NCI-H524 treated with DMSO at 0.1 percent for 48 hours (cell line): ENCODE measurements around the gene INO80E.

Source experiments
- DNase-seq: peaks from one replicate; lab custom pipeline; 2025; lab: John Stamatoyannopoulos, UW

Gene INO80E

GRCh38 chr16:29975811-29976511 is 20.1 kb upstream of the INO80E start:
- DNase-seq = no peak

- no peak for DNase-seq
Observed at GRCh38 chr16:29977063-29977825, 18.8 kb upstream of the INO80E start.

- DNase-seq = no peak
Observed at GRCh38 chr16:29978081-29978480, 18.0 kb upstream of the INO80E start.

DNA sequence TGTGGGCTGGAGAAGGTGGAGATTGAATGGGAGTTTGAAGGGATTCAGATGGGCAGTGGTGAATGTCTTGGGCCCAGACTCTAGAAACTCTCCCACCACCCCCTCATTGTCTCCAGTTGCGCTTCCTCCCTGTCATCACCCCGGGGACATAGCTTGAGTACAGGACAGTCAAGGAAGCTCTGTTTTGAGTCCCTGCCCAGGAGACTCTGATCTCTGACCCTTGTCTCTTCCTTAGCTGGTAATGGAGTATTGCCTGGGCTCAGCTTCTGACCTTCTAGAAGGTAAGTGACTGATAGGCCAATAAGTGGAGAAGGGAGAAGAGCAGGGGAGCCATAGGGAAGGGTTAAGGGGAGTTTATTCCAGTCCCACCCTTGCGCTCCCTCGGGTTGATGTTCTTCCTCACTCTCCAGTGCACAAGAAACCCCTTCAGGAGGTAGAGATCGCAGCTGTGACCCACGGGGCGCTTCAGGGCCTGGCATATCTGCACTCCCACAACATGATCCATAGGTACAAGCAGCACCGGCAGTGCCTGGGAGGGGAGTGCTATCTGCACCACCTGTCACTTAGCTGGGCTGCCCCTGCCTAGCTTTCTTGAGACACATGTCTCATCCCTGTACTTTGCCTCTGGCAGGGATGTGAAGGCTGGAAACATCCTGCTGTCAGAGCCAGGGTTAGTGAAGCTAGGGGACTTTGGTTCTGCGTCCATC is 17.3 kb upstream of the INO80E start:
- no peak for DNase-seq

- DNase-seq = no peak
Observed at GRCh38 chr16:29982560-29983419, 13.3 kb upstream of the INO80E start.

DNA sequence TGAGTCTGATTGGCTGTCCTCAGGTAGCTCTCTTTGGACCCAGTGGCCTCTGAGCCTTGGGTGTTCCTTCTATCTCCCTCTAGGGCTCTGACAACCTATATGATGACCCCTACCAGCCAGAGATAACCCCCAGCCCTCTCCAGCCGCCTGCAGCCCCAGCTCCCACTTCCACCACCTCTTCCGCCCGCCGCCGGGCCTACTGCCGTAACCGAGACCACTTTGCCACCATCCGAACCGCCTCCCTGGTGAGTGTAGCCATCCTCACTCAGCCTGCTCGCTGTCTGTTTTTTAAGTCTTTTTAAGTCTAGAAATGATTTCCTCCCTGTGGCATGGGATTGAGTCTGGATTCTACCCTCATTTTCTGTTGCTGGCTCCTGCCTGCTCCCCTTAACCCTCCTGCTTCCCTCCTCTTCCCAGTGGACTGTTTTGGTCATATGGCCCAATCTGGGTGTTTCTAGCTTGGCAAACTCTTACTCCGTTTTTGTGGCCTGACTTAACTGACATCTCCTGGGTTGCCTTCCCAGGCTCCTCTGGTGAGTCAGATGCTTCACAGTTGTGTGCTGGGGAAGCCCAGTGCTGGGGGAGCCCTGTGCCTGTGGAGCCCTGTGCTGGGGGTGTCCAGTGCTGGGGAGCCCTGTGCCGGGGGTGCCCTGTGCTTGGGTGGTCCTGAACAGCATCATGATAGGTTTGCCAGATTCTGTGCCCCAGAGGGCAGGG is 12.5 kb upstream of the INO80E start:
- DNase-seq = no peak

- no peak for DNase-seq
Observed at GRCh38 chr16:29984137-29984763, 11.8 kb upstream of the INO80E start.

GRCh38 chr16:29984764-29985147 is 11.3 kb upstream of the INO80E start:
- DNase-seq = no peak

- no peak for DNase-seq
Observed at GRCh38 chr16:29985271-29985811, 10.7 kb upstream of the INO80E start.

- DNase-seq = no peak
Observed at GRCh38 chr16:29986231-29986630, 9.8 kb upstream of the INO80E start.

- DNase-seq = no peak
Observed at GRCh38 chr16:29986931-29987330, 9.1 kb upstream of the INO80E start.

GRCh38 chr16:29987371-29988085 is 8.5 kb upstream of the INO80E start:
- no peak for DNase-seq

DNA sequence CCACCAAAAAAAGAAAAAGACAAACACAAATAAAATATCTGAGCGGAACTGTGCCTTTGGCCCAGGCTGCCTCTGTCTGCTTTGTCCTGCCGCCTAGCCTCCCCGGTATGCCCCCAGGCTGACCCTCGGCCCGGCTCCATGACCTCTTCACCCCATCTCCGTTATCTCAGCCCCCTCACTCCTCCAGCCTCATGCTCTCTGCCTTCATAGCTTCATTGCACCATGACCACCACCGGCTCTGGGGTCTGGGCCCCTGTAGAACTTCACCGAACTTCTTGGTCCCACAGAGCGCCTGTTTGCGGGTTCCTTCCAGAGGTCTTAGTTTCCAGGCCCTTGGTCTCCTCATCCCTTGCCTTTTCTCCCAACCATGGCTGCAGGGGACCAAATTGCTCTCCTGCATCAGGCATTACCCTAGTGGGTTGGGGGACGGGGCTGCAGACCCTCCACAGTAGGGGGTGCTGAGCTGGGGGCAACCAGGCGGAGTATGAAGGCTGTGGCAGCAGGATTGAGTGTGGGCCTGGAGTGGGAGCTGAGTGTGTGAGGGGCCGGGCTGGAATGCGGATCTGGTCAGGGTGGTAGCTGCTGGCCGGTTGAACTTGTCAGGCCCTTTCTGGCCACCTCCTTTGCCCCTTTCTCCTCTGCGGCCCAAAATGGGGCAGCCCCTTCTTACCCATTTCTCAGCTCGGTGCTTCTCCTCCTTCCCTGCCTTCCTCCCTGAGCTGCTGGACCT is 7.5 kb upstream of the INO80E start:
- DNase-seq = no peak

DNA sequence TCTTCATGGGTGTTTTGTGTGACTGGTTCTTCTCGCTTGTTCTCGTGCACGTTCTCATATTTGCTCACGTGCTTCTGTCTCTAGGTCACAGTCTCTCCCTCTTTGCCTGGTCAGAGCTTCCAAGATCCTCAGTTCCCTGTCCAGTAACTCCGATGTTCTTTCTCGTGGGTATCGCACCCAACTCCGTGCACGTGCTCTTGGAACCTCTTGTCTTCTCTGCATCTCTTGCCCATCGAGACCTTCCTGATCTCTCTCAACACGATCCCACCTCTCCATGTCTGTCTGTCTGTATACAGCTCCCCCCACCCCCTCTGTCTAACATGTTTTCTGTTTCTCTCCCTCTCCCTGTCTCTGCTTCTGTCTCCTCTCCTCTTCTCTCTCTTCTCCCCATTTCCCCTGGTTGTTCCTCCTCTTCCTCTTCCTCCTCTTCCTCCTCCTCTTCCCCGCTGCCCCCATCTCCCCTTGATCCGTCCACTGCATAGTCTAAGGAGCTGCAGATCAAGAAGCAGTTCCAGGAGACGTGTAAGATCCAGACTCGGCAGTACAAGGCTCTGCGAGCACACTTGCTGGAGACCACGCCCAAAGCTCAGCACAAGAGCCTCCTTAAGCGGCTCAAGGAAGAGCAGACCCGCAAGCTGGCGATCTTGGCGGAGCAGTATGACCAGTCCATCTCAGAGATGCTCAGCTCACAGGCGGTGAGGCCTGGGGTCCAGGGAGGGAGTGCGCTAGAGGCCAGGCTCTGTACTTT is 6.8 kb upstream of the INO80E start:
- no peak for DNase-seq

DNA sequence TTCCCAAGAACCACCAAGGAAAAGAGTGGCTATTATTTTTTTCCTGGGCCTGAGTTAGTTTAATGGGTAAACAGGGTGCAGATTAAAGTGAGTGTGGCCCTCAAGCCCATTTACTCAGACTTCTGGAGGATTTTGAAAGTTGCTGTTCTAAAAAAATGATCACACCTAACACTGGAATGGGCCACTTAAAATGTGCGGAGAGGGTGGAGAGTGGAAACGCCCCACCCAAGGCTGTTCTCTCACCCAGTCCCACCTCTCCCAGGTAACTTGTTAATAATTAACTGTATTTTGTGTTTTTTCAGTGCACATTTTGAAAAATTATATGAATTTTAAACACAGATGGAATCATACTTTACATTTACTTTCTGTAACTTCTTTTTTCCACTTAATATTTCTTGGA is 6.0 kb upstream of the INO80E start:
- DNase-seq = no peak

DNA sequence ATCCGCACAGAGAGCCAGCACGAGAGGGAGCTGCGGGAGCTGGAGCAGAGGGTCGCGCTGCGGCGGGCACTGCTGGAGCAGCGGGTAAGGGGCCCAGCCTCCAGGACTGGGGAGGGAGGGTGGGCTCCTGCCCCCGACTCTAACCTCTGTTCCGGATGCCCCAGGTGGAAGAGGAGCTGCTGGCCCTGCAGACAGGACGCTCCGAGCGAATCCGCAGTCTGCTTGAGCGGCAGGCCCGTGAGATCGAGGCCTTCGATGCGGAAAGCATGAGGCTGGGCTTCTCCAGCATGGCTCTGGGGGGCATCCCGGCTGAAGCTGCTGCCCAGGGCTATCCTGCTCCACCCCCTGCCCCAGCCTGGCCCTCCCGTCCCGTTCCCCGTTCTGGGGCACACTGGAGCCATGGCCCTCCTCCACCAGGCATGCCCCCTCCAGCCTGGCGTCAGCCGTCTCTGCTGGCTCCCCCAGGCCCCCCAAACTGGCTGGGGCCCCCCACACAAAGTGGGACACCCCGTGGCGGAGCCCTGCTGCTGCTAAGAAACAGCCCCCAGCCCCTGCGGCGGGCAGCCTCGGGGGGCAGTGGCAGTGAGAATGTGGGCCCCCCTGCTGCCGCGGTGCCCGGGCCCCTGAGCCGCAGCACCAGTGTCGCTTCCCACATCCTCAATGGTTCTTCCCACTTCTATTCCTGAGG is 5.0 kb upstream of the INO80E start:
- DNase-seq = no peak

DNA sequence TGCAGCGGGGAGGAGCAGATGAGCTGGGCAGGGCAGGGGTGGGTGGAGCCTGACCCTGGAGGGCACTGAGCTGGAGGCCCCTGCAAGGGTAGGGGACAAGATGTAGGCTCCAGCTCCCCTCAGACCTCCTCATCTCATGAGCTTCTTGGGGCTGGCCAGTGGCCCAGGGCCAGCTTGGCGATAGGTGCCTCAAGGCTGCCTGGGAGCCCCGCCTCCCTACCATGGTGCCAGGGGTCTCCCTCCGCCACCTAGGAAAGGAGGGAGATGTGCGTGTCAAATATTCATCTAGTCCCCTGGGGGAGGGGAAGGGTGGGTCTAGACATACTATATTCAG is 4.5 kb upstream of the INO80E start:
- DNase-seq = no peak

GRCh38 chr16:29992344-29992967 is 3.6 kb upstream of the INO80E start:
- no peak for DNase-seq
